ENCODE measurements around the gene ZNF451.

ZNF451 gene

GRCh38 chr6:57215260-57215659 lies 125.3 kb downstream of the ZNF451 start:
- no peak for DNase-seq

DNA sequence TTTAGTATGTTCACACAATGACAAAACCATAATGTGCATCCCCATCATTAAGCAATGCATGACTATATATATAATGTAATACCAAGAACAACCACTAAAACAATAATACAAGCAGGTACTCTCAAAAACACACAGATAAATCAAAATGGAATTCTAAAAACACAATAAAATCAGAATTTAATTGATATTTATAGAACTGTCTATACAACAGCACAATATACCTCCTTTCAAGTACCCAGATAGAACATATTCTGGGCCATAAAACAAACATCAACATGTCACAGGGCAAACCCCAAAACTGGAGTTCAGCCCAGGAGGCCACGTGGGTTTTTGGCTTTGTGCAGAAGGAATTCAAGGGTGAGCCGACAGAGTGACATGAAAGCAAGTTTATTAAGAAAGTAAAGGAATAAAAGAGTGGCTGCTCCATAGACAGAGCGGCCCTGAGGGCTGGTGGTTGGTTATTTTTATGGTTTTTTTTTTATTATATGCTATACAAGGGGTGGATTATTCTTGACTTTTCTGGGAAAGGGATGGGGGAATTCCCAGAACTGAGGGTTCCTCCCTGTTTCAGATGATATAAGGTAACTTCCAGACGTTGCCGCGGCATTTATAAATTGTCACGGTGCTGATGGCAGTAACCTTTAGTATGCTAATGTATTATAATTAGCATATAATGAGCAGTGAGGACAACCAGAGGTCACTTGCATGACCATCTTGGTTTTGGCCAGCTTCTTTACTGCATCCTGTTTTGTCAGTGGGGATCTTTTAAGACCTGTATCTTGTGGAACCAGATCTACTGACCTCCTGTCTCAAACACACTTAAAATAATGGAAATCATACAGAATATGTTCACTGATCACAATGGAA lies 126.5 kb downstream of the ZNF451 start:
- peak; percentile 28 for DNase-seq

- DNase-seq, result no peak
Measured at GRCh38 chr6:57217270-57217669, 127.3 kb downstream of the ZNF451 start.

All from midbrain (tissue), 1 donor.